GM19025 (cell line): ENCODE measurements around the gene TDRD12.
"Not testable (repeated sequence)": the region's sequence is repeated elsewhere in the genome, so short reads cannot be mapped to it uniquely, and the experiment has no call there.

Experiments
- ATAC-seq: cut with Tn5 transposase; IDR thresholded peaks from one replicate; pipeline ENCODE4 v1.9.1; 2021; ENCODE audit warnings: mild to moderate bottlenecking, low read depth, moderate library complexity; ENCODE audit not compliant: unreplicated experiment

TDRD12 gene

DNA sequence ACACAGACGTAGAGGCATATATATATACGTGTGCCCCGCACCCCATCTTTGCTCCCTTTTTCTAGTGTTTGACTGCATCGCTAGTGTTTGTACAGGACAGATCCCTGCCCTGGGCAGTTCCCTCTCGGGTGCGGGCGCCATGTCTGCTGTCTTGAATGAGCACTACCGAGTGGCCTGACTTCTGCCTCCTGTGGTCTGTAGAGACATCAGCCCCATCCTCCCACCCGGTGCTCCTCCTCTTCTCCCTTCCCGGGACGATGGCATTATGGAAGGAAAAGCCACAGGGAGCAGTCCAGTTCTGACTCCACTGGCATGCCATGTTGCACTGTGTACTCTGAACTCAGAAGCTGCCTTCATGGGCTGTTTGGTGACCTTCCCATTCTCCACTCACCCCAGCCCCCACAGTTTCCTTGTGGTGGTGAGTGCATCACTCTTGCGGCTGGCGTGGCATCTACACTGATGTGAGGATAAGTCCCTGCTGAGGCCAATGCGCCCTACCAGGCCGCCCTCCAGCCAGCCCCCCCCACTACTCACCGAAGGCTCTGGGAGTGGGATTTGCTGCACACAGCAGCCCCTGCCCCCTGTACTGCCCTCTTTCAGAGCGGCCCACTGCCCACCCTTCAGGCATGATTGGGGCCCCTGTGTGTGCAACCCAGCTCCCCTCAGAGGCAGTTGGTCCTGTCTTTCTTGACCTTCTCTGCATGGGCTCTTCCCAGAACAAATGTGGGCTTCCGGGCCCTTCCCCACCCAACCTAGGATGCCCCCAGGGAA is 25.2 kb downstream of the TDRD12 start:
- no peak for ATAC-seq

DNA sequence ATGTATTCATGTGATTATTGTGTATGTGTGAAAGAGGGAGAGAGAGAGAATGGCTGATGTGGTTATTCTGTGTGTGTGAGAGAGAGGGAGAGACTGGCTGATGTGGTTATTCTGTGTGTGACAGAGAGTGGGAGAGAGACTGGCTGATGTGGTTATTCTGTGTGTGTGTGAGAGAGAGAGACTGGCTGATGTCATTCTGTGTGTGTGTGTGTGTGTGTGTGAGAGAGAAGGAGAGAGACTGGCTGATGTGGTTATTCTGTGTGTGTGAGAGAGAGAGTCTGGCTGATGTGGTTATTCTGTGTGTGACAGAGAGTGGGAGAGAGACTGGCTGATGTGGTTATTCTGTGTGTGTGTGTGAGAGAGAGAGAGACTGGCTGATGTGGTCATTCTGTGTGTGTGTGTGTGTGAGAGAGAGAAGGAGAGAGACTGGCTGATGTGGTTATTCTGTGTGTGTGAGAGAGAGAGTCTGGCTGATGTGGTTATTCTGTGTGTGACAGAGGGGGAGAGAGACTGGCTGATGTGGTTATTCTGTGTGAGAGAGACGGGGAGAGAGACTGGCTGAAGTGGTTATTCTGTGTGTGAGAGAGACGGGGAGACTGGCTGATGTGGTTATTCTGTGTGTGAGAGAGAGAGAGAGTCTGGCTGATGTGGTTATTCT is 26.2 kb downstream of the TDRD12 start:
- not testable (repeated sequence) for ATAC-seq

- ATAC-seq: not testable (repeated sequence)
Observed at GRCh38 chr19:32746631-32747196, 27.1 kb downstream of the TDRD12 start.

DNA sequence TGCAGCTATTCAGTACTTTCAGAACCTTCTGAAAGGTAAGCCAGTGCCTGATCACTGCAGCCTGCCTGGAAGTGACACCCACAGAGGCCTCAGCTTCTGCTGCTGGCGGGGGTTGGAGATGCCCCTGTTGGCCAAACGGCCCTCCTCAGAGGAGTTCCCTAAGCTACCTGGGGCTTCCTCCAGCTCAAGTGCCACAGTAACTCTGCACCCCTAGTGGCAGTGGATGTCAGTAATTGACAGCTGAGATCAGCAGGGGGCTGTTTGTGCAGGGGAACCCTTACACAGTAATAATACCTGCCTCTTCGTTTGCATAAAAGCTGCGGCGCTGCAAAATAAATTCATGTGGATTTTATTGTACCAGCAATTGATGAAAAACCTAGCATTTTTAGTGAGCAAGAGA is 28.9 kb downstream of the TDRD12 start:
- no peak for ATAC-seq

GRCh38 chr19:32748948-32749347 is 29.4 kb downstream of the TDRD12 start:
- no peak for ATAC-seq

DNA sequence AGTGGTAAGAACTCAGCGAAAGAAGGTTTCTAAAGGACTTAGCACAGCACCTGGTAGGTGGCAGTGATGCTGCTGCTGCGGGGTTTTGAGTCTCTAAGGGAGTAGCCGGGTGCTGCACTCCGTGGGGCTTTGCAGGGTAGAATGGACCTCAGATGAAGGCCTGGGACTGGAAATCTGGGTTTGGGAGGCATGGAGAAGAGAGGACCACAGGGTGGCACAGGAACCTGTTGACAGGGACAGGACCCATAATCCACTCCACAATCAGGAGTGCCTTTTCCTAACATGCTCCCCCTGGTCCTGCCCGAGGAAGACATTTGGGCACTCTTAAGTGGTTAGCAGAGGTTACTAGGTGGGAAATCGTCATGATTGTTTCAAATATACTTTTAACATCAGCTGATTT is 29.8 kb downstream of the TDRD12 start:
- ATAC-seq: no peak

- no peak for ATAC-seq
Observed at GRCh38 chr19:32750441-32751055, 31.0 kb downstream of the TDRD12 start.

DNA sequence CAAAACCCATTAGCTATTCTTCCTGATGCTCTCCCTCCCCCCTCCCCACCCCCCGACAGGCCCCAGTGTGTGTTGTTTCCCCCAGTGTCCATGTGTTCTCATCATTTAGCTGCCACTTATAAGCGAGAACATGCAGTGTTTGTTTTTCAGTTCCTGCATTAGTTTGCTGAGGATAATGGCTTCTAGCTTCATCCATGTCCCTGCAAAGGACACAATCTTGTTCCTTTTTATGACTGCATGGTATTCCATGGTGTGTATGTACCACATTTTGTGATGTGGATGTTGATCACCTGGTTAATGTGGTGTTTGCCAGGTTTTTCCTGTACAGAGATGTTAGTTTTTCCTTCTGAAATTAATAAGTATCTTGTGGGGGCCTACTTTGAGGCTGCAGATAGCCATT is 31.5 kb downstream of the TDRD12 start:
- no peak for ATAC-seq

DNA sequence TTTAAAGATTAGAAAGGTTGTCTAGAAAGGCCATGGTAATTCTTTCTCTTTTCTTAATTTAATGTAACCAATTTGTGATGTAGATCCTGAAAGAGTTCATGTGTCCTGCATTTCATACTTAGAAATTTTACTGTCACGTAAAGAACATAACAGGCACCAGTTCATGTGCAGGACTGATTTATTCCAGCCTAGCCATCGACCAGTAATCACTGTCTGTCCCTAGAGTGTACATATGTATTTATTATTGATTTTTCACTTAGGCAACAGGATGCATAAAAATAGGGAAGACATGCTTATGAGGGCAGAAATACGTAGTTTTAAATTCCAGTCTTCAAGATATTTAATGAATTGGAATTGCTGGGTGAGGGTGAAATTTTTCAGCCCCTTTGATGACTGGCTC is 37.6 kb downstream of the TDRD12 start:
- no peak for ATAC-seq

- not testable (repeated sequence) for ATAC-seq
Observed at GRCh38 chr19:32765365-32765764, 45.8 kb downstream of the TDRD12 start.

DNA sequence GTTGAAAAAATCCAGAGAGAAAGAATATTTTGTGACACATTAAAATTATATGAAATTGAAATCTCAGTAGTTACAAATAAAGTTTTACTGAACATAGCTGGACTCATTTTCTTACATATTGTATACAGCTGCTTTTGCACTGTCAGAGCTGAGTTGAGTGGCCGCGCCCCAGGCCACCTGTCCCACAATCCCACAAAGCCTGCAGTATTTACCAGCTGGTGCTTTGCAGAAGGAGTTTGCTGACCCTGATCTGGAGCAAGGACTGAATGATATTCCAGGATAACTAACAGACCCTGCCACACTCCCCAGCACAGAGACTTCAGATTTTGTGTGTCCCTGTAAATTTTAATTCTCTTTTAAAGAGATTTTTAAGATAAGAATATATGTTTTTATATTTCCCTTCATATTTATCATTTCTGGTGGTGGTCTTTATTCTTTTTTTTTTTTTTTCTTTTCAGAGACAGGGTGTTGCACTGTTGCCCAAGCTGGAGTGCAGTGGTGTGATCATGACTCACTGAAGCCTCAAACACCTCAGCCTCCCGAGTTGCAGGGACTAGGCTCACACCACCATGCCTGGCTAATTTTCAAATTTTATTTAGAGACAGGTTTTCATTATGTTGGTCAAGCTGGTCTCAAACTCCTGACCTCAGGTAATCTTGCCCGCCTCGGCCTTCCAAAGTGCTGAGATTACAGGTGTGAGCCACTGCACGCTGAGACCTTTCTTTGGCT is 48.5 kb downstream of the TDRD12 start:
- no peak for ATAC-seq

DNA sequence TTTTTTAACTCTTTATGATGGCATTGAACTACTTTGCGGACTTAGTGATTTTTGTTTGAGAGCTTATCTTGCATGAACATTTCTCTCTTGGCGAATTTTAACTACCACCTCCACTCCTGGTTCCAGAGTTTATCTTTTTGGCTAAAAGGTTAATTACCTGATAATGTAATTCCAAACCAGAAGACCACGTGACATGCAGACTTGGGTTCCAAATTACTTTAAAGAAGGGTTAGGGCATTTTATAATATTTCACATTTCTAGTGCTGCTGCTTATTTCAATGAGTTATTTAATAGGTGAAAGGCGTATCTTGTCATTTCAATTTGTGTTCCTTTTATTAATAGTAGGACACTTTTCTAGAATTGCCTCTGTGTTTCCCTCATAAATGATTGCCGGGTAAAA is 52.0 kb downstream of the TDRD12 start:
- ATAC-seq: no peak

- no peak for ATAC-seq
Observed at GRCh38 chr19:32773126-32773525, 53.6 kb downstream of the TDRD12 start.

DNA sequence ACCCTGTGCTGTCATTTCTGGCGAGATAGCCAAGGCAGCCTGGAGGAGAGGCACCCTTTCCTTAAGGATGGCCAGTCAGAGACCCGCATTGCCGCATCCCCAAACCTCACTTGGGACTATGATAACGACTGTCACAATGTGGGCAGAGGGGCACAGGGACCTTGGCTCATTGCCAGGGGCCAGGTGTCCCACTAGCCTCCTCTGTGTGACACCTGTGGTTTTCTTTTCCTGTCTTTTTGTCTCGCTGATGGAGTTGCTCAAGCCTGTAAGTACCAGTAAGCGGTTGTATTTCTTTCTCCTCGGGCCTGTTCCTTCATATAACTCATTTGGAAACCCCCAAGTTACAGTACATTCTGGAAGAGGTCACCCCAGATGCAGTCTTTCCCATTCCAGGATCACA is 59.5 kb downstream of the TDRD12 start:
- ATAC-seq: no peak

DNA sequence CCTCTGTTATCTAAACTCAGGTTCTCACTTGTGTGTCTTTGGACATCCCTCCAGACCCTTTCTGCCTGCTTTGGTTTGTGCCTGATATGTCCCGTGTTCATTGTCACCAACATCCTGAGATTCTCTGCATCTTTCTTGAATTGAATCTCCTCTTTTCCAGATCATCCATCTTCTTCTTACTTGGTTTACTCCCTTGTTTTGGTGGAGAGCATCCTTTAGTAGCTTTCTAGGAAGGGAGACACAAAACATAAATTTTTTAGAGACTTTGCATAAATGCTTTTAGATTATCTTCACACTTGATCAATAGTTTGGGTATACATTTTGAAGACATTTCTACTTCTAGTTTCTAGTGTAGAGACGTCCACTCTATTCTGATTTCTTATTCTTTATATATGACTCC is 61.7 kb downstream of the TDRD12 start:
- ATAC-seq: no peak

- not testable (repeated sequence) for ATAC-seq
Observed at GRCh38 chr19:32782089-32782488, 62.5 kb downstream of the TDRD12 start.

GRCh38 chr19:32787161-32787813 is 67.7 kb downstream of the TDRD12 start:
- ATAC-seq: not testable (repeated sequence)

DNA sequence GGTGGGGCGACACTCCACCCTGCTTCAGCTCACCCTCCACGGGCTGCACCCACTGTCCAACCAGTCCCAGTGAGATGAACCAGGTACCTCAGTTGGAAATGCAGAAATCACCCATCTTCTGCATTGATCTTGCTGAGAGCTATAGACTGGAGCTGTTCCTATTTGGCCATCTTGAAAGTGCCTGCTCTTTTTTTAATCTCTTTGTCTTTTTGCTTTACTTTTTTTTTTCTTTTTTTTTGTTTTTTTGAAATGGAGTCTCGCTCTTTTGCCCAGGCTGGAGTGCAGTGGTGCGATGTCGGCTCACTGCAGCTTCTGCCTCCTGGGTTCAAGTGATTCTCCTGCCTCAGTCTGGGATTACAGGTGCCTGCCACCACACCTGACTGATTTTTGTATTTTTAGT is 68.3 kb downstream of the TDRD12 start:
- ATAC-seq: not testable (repeated sequence)

GRCh38 chr19:32789429-32789828 is 69.9 kb downstream of the TDRD12 start:
- no peak for ATAC-seq

DNA sequence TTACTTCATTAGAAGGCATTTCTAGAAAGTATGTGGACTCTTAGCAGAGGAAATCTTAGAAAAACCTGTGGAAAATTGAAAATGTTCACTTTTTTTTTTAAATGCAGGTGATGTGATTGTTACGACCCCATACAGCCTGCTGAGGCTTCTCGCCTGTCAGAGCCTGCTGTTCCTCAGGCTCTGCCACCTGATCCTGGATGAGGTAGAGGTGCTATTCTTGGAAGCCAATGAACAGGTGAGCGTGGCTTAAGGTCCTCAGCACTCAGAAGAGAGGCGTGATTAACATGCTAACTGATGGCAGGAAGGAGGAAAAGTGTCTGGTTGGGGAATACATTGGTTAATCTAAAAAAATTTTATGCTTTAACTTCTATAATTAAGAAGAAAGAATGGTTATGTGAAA is 78.6 kb downstream of the TDRD12 start:
- ATAC-seq: no peak
